Keratinocyte (primary cell): ENCODE results near the gene ADM2.

Experiments
- EZH2 ChIP-seq: IDR thresholded peaks from one replicate; pipeline ENCODE4 v1.6.1; 2012; ENCODE audit warnings: inconsistent platforms, mild to moderate bottlenecking, low read length, moderate library complexity
- TF ChIP-seq, protein P1 (sequence below), 3 experiments: IDR thresholded peaks in 1 of 3; conservative IDR thresholded peaks in 1 of 3; optimal IDR thresholded peaks in 1 of 3; 2 replicates in 2 of 3; 3 replicates in 1 of 3; pipeline versions ENCODE3 to v1.5.1; 2011; ENCODE audit warnings: low read length in 3 of 3, mild to moderate bottlenecking in 3 of 3, moderate library complexity in 2 of 3, control low read depth in 1 of 3, inconsistent platforms in 1 of 3; ENCODE audit not compliant: insufficient read depth in 2 of 3; ENCODE audit errors: extremely low read depth in 1 of 3

DNA sequence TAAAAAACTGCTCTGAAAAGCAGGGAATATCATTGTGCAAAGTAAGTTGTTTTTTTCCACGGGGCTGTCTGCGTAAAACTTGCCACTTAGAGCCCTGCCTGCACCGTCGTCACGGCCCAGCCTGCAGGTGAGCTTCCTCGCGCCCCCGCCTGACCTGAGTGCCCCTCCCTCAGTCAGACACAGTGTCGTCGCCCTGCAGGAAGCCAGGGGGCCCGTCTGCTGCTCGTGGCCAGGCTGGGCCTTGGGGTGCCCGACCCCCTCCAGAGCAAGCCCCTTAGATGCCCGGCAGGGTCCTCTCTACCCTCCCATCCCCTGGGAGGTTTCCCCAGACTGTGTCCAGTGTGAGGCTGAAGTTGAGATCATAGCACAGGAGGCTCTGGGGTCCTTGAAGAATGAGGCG, 38.1 kb upstream of the ADM2 start:
- TF ChIP-seq, protein P1, sequence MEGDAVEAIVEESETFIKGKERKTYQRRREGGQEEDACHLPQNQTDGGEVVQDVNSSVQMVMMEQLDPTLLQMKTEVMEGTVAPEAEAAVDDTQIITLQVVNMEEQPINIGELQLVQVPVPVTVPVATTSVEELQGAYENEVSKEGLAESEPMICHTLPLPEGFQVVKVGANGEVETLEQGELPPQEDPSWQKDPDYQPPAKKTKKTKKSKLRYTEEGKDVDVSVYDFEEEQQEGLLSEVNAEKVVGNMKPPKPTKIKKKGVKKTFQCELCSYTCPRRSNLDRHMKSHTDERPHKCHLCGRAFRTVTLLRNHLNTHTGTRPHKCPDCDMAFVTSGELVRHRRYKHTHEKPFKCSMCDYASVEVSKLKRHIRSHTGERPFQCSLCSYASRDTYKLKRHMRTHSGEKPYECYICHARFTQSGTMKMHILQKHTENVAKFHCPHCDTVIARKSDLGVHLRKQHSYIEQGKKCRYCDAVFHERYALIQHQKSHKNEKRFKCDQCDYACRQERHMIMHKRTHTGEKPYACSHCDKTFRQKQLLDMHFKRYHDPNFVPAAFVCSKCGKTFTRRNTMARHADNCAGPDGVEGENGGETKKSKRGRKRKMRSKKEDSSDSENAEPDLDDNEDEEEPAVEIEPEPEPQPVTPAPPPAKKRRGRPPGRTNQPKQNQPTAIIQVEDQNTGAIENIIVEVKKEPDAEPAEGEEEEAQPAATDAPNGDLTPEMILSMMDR (optimal IDR thresholded peaks at IDR 0.05 in 1 of 3, IDR thresholded peaks at IDR 0.05 in 1 of 3, conservative IDR thresholded peaks at IDR 0.05 in 1 of 3; ENCODE audit: extremely low read depth in 1 of 3, insufficient read depth in 2 of 3, low read length in 3 of 3), result no peak
- no peak for TF ChIP-seq EZH2
